UCSD-AML1 (cell line): ENCODE results near the gene ZBTB49.

Source experiments
- DNase-seq: peaks from one replicate; lab custom pipeline; 2025; ENCODE audit not compliant: unreplicated experiment; lab: John Stamatoyannopoulos, UW

Gene ZBTB49

DNA sequence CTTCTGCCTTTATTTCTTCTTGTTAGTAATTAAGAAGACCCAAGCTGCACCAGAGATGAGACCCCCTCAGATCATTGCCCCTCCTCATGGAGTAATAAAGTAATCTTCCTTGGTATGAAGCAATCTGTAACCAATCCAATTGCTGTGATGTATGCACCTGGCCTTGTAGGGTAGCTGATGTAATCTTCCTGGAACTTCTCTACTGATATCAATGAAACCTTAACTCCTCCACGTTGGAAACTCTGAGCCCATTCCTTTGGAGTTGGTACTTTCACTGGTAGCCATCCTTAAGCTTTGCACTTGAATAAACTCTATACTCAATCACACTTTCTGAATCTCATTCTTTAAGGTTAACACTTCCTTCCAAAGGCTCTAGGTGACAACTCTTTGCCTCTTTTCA is 65.3 kb downstream of the ZBTB49 start:
- no peak for DNase-seq

DNA sequence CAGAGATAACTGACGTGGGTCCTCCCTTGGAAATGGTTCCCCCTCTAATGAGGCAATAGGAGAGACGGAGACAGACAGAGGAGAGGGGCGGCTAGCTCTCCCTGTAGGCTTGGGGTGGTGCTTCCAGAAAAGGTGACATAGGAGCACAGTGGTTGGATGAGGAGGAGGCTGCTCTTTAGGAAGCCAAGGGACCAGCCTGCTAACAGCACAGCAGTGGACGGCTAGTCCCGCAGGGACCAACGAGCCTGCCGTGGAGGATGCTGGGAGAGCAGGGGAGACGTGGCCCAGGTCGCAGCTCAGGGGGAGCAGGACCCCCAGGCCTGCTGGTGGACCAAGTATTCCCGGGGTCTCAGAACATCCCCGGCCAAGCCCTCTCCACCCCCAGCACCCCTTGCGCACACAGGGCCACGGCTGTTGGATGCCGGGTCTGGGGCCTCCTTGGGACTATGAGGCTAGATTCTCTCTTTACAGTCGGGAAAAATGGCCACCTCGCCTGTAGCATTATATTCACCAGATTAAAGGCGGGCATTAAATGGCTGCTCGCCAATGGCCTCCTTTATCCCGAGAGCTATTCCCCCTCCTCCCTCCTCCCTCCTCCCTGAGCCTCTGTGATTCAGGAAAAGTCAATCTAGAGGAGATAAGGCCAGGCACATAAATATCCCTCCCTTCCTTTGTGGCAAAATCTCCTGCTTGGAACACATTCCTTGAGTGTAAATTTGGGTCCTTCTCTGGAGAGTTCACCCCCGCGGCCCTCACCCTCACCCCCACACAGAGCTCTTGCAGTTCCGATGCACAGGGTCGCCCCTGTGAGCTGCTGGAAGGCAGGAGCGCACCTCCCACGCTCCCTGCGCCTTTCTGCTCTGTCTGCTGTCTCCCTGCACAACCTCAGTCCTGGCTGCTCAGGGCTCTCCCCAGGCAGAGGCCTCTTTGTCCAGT is 66.3 kb downstream of the ZBTB49 start:
- no peak for DNase-seq

DNA sequence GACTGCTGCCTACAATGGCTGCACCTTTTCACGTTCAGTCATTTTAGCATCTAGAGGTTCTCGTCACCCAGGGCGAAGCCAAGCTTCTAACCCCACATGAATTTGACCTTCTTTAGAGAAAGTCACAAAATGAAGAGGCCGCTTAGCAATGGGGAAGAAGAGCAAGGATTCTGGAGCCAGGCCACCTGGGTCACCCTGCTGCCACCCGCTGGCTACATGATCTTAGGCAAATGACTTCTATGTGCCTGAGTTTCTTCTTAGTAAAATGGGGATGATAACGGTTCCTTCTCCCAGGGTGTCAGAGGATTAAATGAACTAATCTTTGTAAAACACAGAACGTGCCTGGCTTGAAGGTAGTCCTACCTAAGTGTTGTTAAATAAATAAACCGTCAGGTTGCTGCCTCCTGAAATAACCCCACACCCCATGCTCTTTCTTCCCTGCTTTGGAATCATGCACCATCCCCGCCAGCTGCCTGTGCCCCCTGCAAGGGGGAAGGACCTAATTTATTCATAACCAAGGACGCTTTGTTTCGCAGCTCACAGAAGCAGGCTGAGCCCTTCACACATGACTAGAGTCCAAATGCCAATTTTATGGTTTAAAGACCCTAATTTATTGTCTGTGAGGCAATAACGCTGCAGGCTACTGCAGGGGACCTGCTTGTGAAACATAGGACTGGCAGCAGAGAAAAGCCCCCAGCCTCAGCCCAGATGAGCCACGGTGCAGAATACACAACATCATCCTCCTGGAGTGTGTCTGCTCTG is 68.2 kb downstream of the ZBTB49 start:
- DNase-seq = no peak

DNA sequence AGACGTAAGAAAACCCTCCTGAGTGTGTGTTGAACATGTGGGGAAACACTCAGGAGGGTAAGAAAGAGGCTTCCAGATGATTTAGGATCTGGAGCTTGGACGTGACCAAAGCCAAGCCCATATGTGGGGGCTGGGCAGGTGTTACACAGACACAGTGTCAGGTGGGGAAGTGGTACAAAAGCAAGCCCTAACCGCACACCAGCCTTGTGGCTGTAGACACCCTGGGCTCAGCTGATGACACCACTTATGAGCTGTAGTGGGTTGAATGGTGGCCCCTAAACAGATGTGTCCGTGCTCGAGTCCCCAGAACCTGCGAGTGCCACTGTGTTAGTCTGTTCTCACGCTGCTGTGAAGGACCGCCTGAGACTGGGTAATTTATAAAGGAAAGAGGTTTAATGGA is 71.8 kb downstream of the ZBTB49 start:
- no peak for DNase-seq

DNA sequence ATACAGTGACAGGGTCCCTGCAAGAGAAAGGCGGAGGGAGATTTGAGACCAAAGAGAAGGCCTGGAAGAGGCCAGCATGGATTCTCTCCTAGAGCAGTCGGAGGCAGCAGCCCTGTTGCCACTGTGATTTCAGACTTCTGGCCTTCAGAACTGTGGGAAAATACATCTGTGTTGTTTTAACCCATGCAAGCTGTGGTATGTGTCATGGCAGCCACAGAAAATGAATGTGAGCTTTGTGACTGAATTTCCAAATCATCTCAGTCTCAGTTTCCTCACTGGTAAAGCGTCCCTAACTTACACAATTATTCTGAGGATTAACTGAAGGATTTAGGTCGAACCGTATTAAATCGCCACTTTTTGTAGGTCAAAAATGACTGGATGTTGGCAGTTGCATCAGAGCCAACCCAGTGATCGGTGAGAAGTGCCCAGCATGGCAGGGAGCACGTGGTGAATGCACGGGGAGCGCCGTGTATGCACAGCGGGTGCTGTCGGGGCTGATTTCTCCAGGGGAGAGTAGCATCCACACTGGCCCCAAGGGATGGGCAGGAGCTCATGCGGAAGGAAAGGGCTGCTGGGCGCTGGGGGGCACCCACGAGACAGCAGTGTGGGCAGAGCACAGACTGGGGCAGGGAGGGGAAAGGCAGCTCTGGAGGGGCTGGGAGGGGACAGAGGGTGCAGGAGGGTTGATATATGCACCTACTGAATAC is 73.1 kb downstream of the ZBTB49 start:
- DNase-seq = no peak

DNA sequence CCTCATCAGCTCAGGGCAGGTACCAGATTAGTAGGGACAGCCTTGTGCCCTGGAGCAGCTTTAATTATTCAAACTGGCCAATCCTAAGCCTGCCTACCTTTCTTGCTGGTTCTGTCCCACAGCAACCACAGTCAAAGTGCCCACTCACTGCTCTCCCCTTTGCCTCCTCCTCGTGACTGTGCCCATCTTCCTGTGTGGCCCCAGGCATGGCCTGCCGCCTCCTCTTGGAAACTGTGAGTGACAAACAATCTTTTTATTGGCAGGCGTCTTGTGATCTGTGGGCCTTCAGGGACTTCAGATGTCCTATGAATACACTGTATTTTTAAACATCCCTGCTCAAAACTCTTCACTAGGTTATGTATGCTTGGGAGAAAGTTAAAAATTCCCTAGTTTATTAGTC is 74.0 kb downstream of the ZBTB49 start:
- no peak for DNase-seq

DNA sequence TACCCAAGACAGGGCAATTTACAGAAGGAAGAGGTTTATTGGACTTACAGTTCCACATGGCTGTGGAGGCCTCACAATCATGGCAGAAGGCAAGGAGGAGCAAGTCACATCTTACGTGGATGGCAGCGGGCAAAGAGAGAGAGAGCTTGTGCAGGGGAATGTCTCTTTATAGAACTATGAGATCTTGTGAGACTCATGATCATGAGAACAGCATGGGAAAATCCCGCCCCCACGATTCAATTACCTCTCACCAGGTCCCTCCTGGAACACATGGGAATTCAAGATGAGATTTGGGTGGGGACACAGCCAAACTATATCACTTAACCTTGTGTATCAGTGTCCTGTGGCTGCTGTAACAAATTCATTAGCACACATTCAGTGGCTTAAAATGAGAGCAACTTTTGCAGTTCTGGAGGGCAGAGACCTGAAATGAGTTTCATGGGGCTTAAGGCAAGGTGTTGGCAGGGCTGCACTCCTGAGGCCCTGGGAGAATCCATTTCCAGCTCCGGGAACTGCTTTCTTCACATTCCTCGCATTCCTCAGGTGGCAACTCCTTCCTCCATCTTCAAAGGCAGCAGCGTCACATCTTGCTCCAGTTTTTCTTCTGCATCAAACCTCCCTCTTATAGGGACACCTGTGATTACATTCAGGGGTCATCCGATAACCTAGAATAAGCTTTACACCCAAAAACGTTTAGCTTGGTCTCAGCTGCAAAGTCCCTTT is 74.6 kb downstream of the ZBTB49 start:
- no peak for DNase-seq

DNA sequence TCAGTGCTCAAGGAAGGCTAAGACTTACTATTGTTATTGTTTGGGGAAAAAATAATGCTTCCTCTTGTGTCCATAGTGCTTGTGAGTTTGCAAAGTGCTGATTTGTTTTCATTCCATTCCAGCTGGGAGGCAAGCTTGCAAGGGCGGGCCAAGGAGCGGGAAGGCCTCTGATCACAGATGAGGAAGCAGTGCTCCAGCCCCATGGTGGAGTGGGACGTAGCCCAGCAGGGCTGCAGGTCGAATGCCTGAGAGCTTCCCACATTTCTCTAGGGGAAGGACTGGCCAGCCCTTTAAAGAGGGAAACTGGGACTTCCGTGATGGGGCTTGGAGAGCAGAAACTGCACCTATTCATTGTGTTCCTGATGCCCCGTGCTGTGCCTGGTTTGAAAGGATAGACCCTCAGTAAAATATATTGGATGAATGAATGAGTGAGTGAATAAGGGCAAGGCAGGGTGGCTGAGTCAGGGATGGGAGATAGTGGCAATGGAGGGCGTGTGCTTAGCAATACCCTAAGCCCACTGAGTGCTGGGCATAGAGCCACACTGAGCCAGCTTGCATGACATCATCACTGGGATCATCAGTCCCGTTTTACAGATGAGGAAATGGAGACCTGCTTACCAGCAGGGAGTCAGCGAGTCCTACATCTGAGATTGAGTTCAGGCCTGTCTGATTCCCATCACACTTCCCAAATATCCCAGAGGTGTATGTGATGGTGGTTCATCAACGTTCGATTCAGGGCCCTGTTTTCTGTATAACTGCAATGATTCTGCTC is 78.9 kb downstream of the ZBTB49 start:
- no peak for DNase-seq
